Esophagus (tissue), 2 donors: ENCODE results near the gene HOXD8. TPM values are rescaled to one million over a fixed set of nuclear protein-coding genes. Genes with fewer than 3 reads are reported as not detected.

ENCODE experiments used
- H3K27ac ChIP-seq, 2 donors: one replicate each; pipeline ENCODE4 v1.5.1; 2013; ENCODE audit warnings: low read depth in 2 of 2, mild to moderate bottlenecking in 2 of 2, inconsistent platforms in 1 of 2, low read length in 1 of 2, moderate library complexity in 1 of 2
- H3K27me3 ChIP-seq, 2 donors: one replicate each; pipeline ENCODE4 v1.6.1; 2013; ENCODE audit warnings: low read length in 2 of 2, control low read depth in 1 of 2, mild to moderate bottlenecking in 1 of 2; ENCODE audit not compliant: insufficient read depth in 2 of 2, control insufficient read depth in 1 of 2
- H3K36me3 ChIP-seq, 2 donors: one replicate each; pipeline ENCODE4 v1.6.1; 2013; ENCODE audit warnings: low read length in 1 of 2; ENCODE audit not compliant: control insufficient read depth in 2 of 2, insufficient read depth in 2 of 2
- H3K4me1 ChIP-seq, 2 donors: one replicate each; pipeline ENCODE4 v1.6.1; 2013; ENCODE audit warnings: low read length in 1 of 2; ENCODE audit not compliant: control insufficient read depth in 2 of 2, insufficient read depth in 2 of 2
- H3K4me3 ChIP-seq, 2 donors: one replicate each; pipeline ENCODE4 v1.5.1; 2013; ENCODE audit warnings: low read length in 2 of 2, mild to moderate bottlenecking in 2 of 2, low read depth in 1 of 2, moderate library complexity in 1 of 2
- H3K9me3 ChIP-seq, 2 donors: one replicate each; pipeline ENCODE4 v1.6.1; 2013; ENCODE audit warnings: mild to moderate bottlenecking in 2 of 2, low read depth in 1 of 2, low read length in 1 of 2, moderate library complexity in 1 of 2; ENCODE audit not compliant: control insufficient read depth in 2 of 2, insufficient read depth in 1 of 2
- WGBS, 2 donors: extraction: QIAGEN DNeasy Blood & Tissue Kit; methylation state at CpG; one replicate each; pipeline ENCODE4 v1.1.7; 2013; 5-methylcytosine and 5-hydroxymethylcytosine counted together
- polyA plus RNA-seq, 2 donors: library from polyadenylated mRNA; stranded (reverse); fragments of 200-250 nt; gene quantifications; one replicate each; pipeline ENCODE4 v1.2.3, GENCODE V29; 2013
- donor health status: healthy with polysubstance abuse.
- donor health status: Bipolar disorder and iron deficiency.

Gene HOXD8
- polyA plus RNA-seq, 2 donors = 1.0 to 1.3 TPM

- Histone ChIP-seq H3K9me3 (peaks cover 0 to 2% of the 10 kb centered on the region in 2 donors), H3K27ac (peak overlapping the region in 1 of 2 donors; percentile 49), H3K4me1 (peaks cover 4 to 6% of the 10 kb centered on the region in 2 donors), H3K27me3 (peaks cover 0 to 41% of the 10 kb centered on the region in 2 donors), H3K4me3 (peak overlapping the region in 1 of 2 donors; percentile 48), H3K36me3 (no peaks in the 10 kb centered on the region)
- WGBS, 2 donors = 7 to 20% methylated on average over 2 of the region's 2 CpGs
Observed at GRCh38 chr2:176137252-176137580, 7.7 kb downstream of the HOXD8 start.

GRCh38 chr2:176137906-176138305 lies 8.4 kb downstream of the HOXD8 start:
- Histone ChIP-seq H3K27me3 (peaks cover 0 to 36% of the 10 kb centered on the region in 2 donors), H3K4me3 (no peak overlapping the region), H3K36me3 (no peaks in the 10 kb centered on the region), H3K4me1 (peaks cover 2 to 6% of the 10 kb centered on the region in 2 donors), H3K9me3 (peaks cover 0 to 2% of the 10 kb centered on the region in 2 donors), H3K27ac (no peak overlapping the region)
- WGBS, 2 donors = 39 to 42% methylated on average over 8 of the region's 8 CpGs

DNA sequence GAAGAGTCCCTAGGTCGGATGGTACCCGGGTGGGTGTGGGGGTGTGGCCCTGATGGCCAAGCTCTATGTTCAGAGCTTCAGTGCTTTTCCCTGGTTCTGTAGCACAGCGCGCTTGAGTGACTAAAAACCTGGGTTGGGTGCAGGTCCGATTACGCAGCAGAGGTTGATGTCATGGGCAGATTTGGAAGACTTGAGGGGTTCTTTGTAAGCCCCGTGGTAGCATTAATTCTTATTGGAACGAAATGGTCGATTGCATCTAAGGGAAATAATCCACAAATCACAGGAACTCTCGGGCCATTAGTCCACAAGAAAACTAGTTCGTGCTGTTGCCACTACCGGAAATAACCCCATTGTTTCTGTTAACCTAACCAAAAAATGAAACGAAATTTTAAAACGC lies 9.0 kb downstream of the HOXD8 start:
- 17 to 19% methylated on average over 14 of the region's 14 CpGs for WGBS, 2 donors
- H3K27ac ChIP-seq = no peak overlapping the region
- H3K4me1 ChIP-seq = peaks cover 2 to 6% of the 10 kb centered on the region in 2 donors
- no peak overlapping the region for H3K4me3 ChIP-seq
- H3K36me3 ChIP-seq = no peaks in the 10 kb centered on the region
- peaks cover 0 to 32% of the 10 kb centered on the region in 2 donors for H3K27me3 ChIP-seq
- H3K9me3 ChIP-seq = peaks cover 0 to 2% of the 10 kb centered on the region in 2 donors

- Histone ChIP-seq H3K4me1 (peaks cover 2 to 6% of the 10 kb centered on the region in 2 donors), H3K9me3 (peaks cover 0 to 2% of the 10 kb centered on the region in 2 donors), H3K27me3 (peaks cover 0 to 26% of the 10 kb centered on the region in 2 donors), H3K4me3 (peak overlapping the region in 1 of 2 donors; percentile 4), H3K36me3 (no peaks in the 10 kb centered on the region), H3K27ac (no peak overlapping the region)
- 20 to 23% methylated on average over 28 of the region's 28 CpGs for WGBS, 2 donors
Observed at GRCh38 chr2:176138923-176139660, 9.6 kb downstream of the HOXD8 start.

GRCh38 chr2:176139661-176140512 lies 10.4 kb downstream of the HOXD8 start:
- H3K27ac ChIP-seq = no peak overlapping the region
- 20 to 21% methylated on average over 41 of the region's 41 CpGs for WGBS, 2 donors
- peaks cover 0 to 2% of the 10 kb centered on the region in 2 donors for H3K9me3 ChIP-seq
- peak overlapping the region; percentile 37 to 52 for H3K4me3 ChIP-seq
- H3K36me3 ChIP-seq = no peaks in the 10 kb centered on the region
- H3K27me3 ChIP-seq = peaks cover 0 to 24% of the 10 kb centered on the region in 2 donors
- peaks cover 2 to 6% of the 10 kb centered on the region in 2 donors for H3K4me1 ChIP-seq

- peaks cover 2 to 6% of the 10 kb centered on the region in 2 donors for H3K4me1 ChIP-seq
- 7 to 10% methylated on average over 47 to 48 of the region's 48 CpGs for WGBS, 2 donors
- H3K9me3 ChIP-seq = peaks cover 0 to 2% of the 10 kb centered on the region in 2 donors
- no peak overlapping the region for H3K27ac ChIP-seq
- no peaks in the 10 kb centered on the region for H3K36me3 ChIP-seq
- H3K27me3 ChIP-seq = peaks cover 0 to 25% of the 10 kb centered on the region in 2 donors
- peak overlapping the region; percentile 37 to 52 for H3K4me3 ChIP-seq
Observed at GRCh38 chr2:176140513-176141317, 11.2 kb downstream of the HOXD8 start.

DNA sequence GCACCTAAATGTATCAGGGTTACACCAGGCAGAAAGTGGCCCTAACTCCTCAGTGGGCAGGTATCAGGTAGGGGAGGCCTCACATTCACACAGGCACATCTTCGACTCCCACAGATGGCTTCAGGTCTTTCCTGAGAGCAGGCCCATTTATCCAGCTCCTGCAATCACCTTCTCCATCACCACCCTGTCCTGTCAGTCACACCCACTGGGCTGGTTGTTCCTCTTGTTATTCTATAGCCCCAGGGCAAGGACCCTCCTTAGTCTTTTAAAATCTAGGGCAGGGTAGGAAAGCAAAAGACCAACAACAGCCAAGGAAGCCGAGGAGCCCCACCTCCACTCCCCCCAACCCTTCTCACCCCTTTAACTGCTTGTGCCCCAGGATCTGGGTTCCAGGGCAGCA lies 12.8 kb downstream of the HOXD8 start:
- 86 to 91% methylated on average over 2 of the region's 2 CpGs for WGBS, 2 donors
- H3K27ac ChIP-seq = no peak overlapping the region
- H3K27me3 ChIP-seq = peaks cover 0 to 27% of the 10 kb centered on the region in 2 donors
- H3K9me3 ChIP-seq = peaks cover 0 to 2% of the 10 kb centered on the region in 2 donors
- H3K4me3 ChIP-seq = no peak overlapping the region
- H3K4me1 ChIP-seq = peaks cover 0 to 2% of the 10 kb centered on the region in 2 donors
- no peaks in the 10 kb centered on the region for H3K36me3 ChIP-seq

- 42 to 62% methylated on average over 4 of the region's 4 CpGs for WGBS, 2 donors
- H3K27ac ChIP-seq = no peak overlapping the region
- peaks cover 0 to 26% of the 10 kb centered on the region in 2 donors for H3K27me3 ChIP-seq
- no peaks in the 10 kb centered on the region for H3K36me3 ChIP-seq
- H3K4me1 ChIP-seq = peaks cover 0 to 2% of the 10 kb centered on the region in 2 donors
- no peak overlapping the region for H3K4me3 ChIP-seq
- peaks cover 2 to 9% of the 10 kb centered on the region in 2 donors for H3K9me3 ChIP-seq
Observed at GRCh38 chr2:176145085-176145969, 15.8 kb downstream of the HOXD8 start.
